ENCODE data around the gene BHLHA15. TPM values are rescaled to one million over a fixed set of nuclear protein-coding genes. Genes with fewer than 3 reads are reported as not detected.

The BHLHA15 gene
- total and polyA plus RNA-seq, 2 of the 13 experiments (the other 11 are each of a cell fraction or from before 2014, with no cell fraction given): 1.9 to 6.1 TPM

- no peak overlapping the region for H3K9ac ChIP-seq (ENCODE audit: insufficient read depth, low read depth, low read length)
- peak; percentile 39 for ATAC-seq
- no peaks in the 10 kb centered on the region for H4K20me1 ChIP-seq (ENCODE audit: insufficient read depth, low read length)
- DNase-seq (ENCODE audit: low spot score): no peak
- no peak overlapping the region for H3K4me2 ChIP-seq (ENCODE audit: low read depth, low read length)
- 83% methylated on average over 15 of the region's 16 CpGs for WGBS (ENCODE audit: low lambda C conversion rate)
- FAIRE-seq: no peak
- H3K27ac ChIP-seq (ENCODE audit: extremely low read length, insufficient read depth, low read length): no peak overlapping the region
- H3K4me3 ChIP-seq (replicated peaks in 1 of 3; ENCODE audit: insufficient read depth in 1 of 3, low read depth in 2 of 3, low read length in 3 of 3): no peak overlapping the region
- BruUV-seq (replicated peaks): no TSS peak
- TF ChIP-seq ZNF562 (CRISPR knock-in tag; IDR thresholded peaks at IDR 0.05; ENCODE audit: borderline replicate concordance): no peak
- no peak for TF ChIP-seq ZNF20 (CRISPR knock-in tag; IDR thresholded peaks at IDR 0.05)
- ChIA-PET CTCF (ENCODE audit: low intra/inter-chr PET ratio, low total read pairs) (interaction anchor here (2.3 kb wide), 1 partner anchor 220 kb away, joined by 12 read pairs; no protein-coding TSS in a partner anchor), POLR2A (no interaction called here)
- intact Hi-C loops (cut with micrococcal nuclease; ENCODE audit: unreplicated experiment) (loop anchor here (1.0 kb wide), 1 partner anchor 220 kb away; no protein-coding TSS in a partner anchor), in situ Hi-C loops (cut with HindIII; ENCODE audit: extremely low pct_ligation_motif_present, low pct_unique_long_range_greater_than_20kb) (loop anchor here (5.0 kb wide), 1 partner anchor 224 kb away; no protein-coding TSS in a partner anchor)
- H3K36me3 ChIP-seq (replicated peaks in 1 of 2; ENCODE audit: control insufficient read depth in 1 of 2, insufficient read depth in 2 of 2, low read length in 2 of 2): no peaks in the 10 kb centered on the region; a peak in 1 of 5 replicates
- no peaks in the 10 kb centered on the region for H3K4me1 ChIP-seq (ENCODE audit: insufficient read depth, low read length)
- no peaks in the 10 kb centered on the region for H3K79me2 ChIP-seq (ENCODE audit: insufficient read depth, low read length)
- H3K27me3 ChIP-seq (ENCODE audit: control insufficient read depth in 1 of 2, insufficient read depth in 2 of 2, low read length in 2 of 2): no peaks in the 10 kb centered on the region
- H3K9me3 ChIP-seq (ENCODE audit: low read length): no peaks in the 10 kb centered on the region
- H2AFZ ChIP-seq (ENCODE audit: low read length): no peak overlapping the region
Measured at GRCh38 chr7:98241674-98242241, 30.5 kb downstream of the BHLHA15 start.

- Histone ChIP-seq H3K4me2 (ENCODE audit: low read depth, low read length) (no peak overlapping the region), H3K36me3 (replicated peaks in 1 of 2; ENCODE audit: control insufficient read depth in 1 of 2, insufficient read depth in 2 of 2, low read length in 2 of 2) (no peaks in the 10 kb centered on the region; a peak in 1 of 5 replicates), H4K20me1 (ENCODE audit: insufficient read depth, low read length) (no peaks in the 10 kb centered on the region), H3K27ac (ENCODE audit: extremely low read length, insufficient read depth, low read length) (no peak overlapping the region), H3K79me2 (ENCODE audit: insufficient read depth, low read length) (no peaks in the 10 kb centered on the region), H3K4me3 (replicated peaks in 1 of 3; ENCODE audit: insufficient read depth in 1 of 3, low read depth in 2 of 3, low read length in 3 of 3) (no peak overlapping the region), H3K9me3 (ENCODE audit: low read length) (no peaks in the 10 kb centered on the region), H2AFZ (ENCODE audit: low read length) (no peak overlapping the region), H3K4me1 (ENCODE audit: insufficient read depth, low read length) (no peaks in the 10 kb centered on the region), H3K27me3 (ENCODE audit: control insufficient read depth in 1 of 2, insufficient read depth in 2 of 2, low read length in 2 of 2) (no peaks in the 10 kb centered on the region), H3K9ac (ENCODE audit: insufficient read depth, low read depth, low read length) (no peak overlapping the region)
- CTCF ChIA-PET (ENCODE audit: low intra/inter-chr PET ratio, low total read pairs): no interaction called here
- FAIRE-seq (no peak), DNase-seq (ENCODE audit: low spot score) (no peak), ATAC-seq (no peak)
- WGBS (ENCODE audit: low lambda C conversion rate): 97% methylated on average over 1 of the region's 1 CpG
- POLR2A ChIA-PET: no interaction called here
- in situ Hi-C loops (cut with HindIII; ENCODE audit: extremely low pct_ligation_motif_present, low pct_unique_long_range_greater_than_20kb) (loop anchor here (5.0 kb wide), 1 partner anchor 225 kb away; no protein-coding TSS in a partner anchor), intact Hi-C loops (cut with micrococcal nuclease; ENCODE audit: unreplicated experiment) (no loop called here)
- BruUV-seq (replicated peaks): no TSS peak
- TF ChIP-seq ZBTB40 (IDR thresholded peaks at IDR 0.05) (no peak), ZBTB40 (CRISPR knock-in tag; IDR thresholded peaks at IDR 0.05) (no peak), ELF4 (CRISPR knock-in tag; IDR thresholded peaks at IDR 0.05; ENCODE audit: borderline replicate concordance) (no peak), ZNF552 (CRISPR knock-in tag; IDR thresholded peaks at IDR 0.05; ENCODE audit: borderline replicate concordance) (no peak), ZNF414 (CRISPR knock-in tag; IDR thresholded peaks at IDR 0.05) (no peak)
Measured at GRCh38 chr7:98242342-98242741, 31.1 kb downstream of the BHLHA15 start.

Measured in HepG2 (cell line).